Stimulated activated naive CD4-positive, alpha-beta T cell treated with Interleukin-2 at 50 U/mL for 16 hours (primary cell): ENCODE data around the gene IPO9.

Source experiments
- DNase-seq: peaks from one replicate; lab custom pipeline; 2025; lab: John Stamatoyannopoulos, UW

IPO9 gene

GRCh38 chr1:201906336-201906735 lies 77.4 kb downstream of the IPO9 start:
- DNase-seq: no peak

GRCh38 chr1:201907621-201908020 lies 78.7 kb downstream of the IPO9 start:
- no peak for DNase-seq

GRCh38 chr1:201911826-201912571 lies 83.0 kb downstream of the IPO9 start:
- DNase-seq: no peak

GRCh38 chr1:201912832-201913231 lies 83.9 kb downstream of the IPO9 start:
- DNase-seq: no peak

GRCh38 chr1:201914456-201915235 lies 85.7 kb downstream of the IPO9 start:
- DNase-seq: no peak

- no peak for DNase-seq
These were observed 87.8 kb downstream of the IPO9 start for GRCh38 chr1:201916649-201917249.

GRCh38 chr1:201917362-201918033 lies 88.5 kb downstream of the IPO9 start:
- DNase-seq: no peak

GRCh38 chr1:201918343-201918742 lies 89.4 kb downstream of the IPO9 start:
- DNase-seq: no peak

- DNase-seq: no peak
These were observed 93.1 kb downstream of the IPO9 start for GRCh38 chr1:201921952-201922558.

- no peak for DNase-seq
These were observed 96.3 kb downstream of the IPO9 start for GRCh38 chr1:201925301-201925567.

- no peak for DNase-seq
These were observed 97.2 kb downstream of the IPO9 start for GRCh38 chr1:201925981-201926645.

GRCh38 chr1:201928266-201928665 lies 99.3 kb downstream of the IPO9 start:
- no peak for DNase-seq

- no peak for DNase-seq
These were observed 101.2 kb downstream of the IPO9 start for GRCh38 chr1:201930137-201930536.

- no peak for DNase-seq
These were observed 101.8 kb downstream of the IPO9 start for GRCh38 chr1:201930803-201931202.
